NCI-H748 (cell line): Measurements from ENCODE around the gene PRICKLE4.
"Not testable (repeated sequence)": the region's sequence is repeated elsewhere in the genome, so short reads cannot be mapped to it uniquely, and the experiment has no call there.

ENCODE experiments used
- DNase-seq: peaks from one replicate; lab custom pipeline; 2025; ENCODE audit not compliant: unreplicated experiment; lab: John Stamatoyannopoulos, UW

The PRICKLE4 gene

GRCh38 chr6:41744236-41744787 lies 36.3 kb upstream of the PRICKLE4 start:
- DNase-seq = no peak

- DNase-seq = no peak
Measured at GRCh38 chr6:41746107-41746506, 34.5 kb upstream of the PRICKLE4 start.

GRCh38 chr6:41747256-41748101 lies 33.1 kb upstream of the PRICKLE4 start, which contains the start of gene PGC:
PGC (minus strand) TSS chr6:41747397; CDS start chr6:41747334, 63 bp downstream.
- DNase-seq = no peak

GRCh38 chr6:41748102-41748477 lies 32.5 kb upstream of the PRICKLE4 start:
- DNase-seq = no peak

- DNase-seq = no peak
Measured at GRCh38 chr6:41748542-41748941, 32.0 kb upstream of the PRICKLE4 start.

DNA sequence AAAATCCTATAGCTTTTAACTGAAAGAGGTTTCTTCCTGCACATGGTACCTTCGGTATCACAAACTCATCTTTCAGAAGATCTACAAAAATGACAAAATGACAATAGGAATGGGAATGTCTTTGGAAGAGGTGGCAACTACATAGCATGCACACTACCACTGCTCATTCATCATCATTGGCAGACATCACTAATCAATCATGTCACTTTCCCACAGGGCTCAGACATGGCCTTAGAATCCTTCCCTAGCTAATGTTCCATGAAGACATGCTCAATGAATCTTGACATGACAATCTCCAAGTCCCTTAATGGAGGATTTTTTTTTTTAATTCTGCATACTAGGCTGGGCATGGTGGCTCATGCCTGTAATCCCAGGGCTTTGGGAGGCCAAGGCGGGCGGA lies 30.2 kb upstream of the PRICKLE4 start:
- DNase-seq = no peak

- no peak for DNase-seq
Measured at GRCh38 chr6:41755895-41756294, 24.7 kb upstream of the PRICKLE4 start.

DNA sequence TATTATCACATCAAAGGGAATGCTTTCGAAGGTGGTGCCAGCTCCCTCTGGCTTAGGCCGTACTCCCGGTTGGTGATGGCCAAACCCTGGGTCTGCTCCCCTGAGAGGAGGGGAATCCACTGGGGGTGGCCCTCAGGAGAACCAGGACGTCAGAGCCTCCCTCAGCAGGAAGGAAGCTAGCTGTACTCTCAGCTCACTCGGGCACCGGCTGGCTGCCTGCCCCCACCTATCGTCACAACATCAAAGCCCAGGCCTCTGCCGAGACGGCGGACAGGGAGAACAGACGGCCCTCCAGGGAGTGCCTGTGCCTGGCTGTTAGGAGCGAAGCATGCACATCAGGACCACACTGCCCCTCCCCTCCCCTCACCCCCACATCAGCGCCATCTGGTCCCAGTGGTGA lies 24.2 kb upstream of the PRICKLE4 start:
- no peak for DNase-seq

DNA sequence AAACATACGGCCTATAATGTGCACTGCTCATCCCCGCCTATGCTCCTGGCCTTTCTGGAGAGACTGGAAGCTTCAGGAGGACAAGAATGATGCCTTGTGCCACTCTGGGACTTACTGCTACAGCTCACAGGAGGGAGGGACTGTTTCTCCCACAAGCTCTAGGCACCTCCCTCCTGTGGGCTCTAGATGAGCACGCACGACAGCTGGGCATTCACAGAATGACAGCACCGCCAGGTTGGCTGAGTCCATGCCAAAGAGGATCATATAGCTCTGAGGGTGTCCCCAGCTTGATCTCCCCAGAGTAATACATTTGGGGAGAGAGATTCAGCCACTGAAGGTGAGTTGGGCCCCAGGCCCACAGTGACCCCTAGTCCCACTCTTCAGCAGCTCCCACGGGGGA lies 23.3 kb upstream of the PRICKLE4 start:
- DNase-seq = no peak

GRCh38 chr6:41757931-41758640 lies 22.5 kb upstream of the PRICKLE4 start:
- no peak for DNase-seq

GRCh38 chr6:41758641-41759035 lies 21.9 kb upstream of the PRICKLE4 start:
- no peak for DNase-seq

GRCh38 chr6:41759106-41759904 lies 21.3 kb upstream of the PRICKLE4 start:
- no peak for DNase-seq

GRCh38 chr6:41759905-41760579 lies 20.5 kb upstream of the PRICKLE4 start:
- no peak for DNase-seq

GRCh38 chr6:41763470-41763869 lies 17.1 kb upstream of the PRICKLE4 start:
- DNase-seq = peak; percentile 66

GRCh38 chr6:41766043-41766664 lies 14.4 kb upstream of the PRICKLE4 start:
- not testable (repeated sequence) for DNase-seq

DNA sequence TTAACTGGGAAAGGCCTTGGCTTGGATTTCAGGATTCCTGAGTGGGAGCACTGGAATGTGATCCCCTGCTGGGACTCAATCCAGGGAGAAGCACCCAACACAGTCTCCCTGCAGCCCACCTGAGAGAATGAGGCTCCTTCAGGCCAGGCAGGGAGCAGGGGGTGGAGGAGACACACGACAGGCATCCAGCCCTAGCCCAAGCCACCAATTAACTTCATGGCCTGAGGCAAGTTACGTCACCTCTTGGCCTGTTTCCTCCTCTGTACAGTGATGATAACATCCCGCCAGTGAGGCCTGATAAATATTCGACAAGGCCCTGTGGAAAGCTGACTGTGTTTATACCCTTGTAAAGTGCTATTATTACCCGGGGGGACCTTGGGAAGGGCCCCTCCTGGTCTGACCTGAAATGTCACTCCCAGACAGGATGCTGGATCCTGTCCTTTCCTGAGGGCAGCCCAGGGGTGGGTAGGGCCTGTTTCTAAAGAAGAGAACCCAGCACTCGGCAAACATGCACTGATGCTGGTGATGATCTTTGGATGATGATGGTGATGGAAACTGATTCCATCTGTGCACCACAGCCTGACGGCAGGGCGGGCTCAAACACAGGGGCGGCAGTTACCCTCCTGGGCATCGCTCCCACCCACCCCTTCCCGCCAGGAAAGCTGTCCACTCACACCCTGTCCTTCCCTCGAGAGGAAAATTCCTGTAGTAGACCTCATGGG lies 13.3 kb upstream of the PRICKLE4 start:
- peak; percentile 24 for DNase-seq

DNA sequence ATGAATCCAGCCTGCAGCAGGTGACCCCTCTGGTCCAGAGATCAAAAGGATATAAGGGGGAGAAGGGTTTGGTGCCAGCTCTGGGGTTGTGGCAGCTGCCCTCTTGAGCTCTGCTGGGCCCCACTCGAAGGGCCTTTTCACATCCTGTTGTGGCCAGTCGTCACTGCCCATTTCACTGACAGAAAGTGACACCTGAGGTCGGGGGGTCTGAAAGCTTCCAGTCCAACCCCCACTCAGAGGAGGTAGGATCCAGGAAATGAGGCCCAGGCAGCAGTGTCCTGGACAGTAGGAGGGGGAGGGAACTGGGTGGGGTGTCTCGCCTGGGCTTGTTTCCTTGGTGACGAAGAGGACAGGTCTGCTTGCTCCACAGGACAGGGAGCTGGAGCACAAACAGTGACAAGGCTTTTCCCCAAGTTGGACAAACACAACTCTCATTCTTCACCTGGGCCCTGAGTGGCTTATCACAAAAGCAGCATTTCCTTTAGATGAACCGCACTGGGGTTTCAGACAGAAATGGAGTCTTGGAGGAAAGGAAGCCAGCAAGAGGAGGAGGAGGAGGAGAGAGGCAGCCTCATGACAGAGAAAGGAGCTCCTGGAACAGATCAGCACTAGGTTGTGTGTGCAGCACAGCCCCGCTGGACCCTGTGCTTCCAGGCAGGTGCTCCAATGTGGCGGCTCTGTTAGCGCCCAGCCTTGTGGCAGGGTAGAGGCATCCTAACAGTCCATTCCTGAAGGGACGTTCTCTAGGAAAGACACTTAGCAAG lies 11.9 kb upstream of the PRICKLE4 start:
- DNase-seq = peak; percentile 36

DNA sequence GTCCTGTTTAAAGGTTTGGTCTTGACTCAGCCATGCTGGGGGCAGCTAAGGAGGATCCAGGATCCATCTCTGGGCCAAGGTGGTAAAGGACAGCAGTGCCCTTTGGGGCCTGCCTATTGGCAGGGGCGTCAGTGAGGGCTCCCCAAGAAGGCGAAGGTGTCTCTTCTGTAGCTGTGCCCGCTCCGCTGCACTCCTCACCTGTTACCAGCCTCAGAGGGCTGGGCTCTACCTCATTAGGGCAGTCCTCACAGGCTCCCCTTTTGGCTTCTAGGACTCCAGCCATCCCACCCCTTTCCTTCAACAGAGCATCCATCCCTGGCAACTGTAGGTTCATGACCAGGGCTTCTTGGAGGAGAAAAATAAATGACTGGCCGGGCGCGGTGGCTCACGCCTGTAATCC lies 11.2 kb upstream of the PRICKLE4 start:
- no peak for DNase-seq
